Colon (tissue), 2 donors: ENCODE data around the gene LRRC2.
"Not testable (repeated sequence)": the region's sequence is repeated elsewhere in the genome, so short reads cannot be mapped to it uniquely, and the experiment has no call there.

ENCODE experiments used
- FAIRE-seq: peaks from 2 replicates; lab custom pipeline; 2012; peaks lifted over from hg19 to GRCh38; lab: Jason Lieb, UNC
- donor health status: control.
- donor health status: control.

Gene LRRC2

DNA sequence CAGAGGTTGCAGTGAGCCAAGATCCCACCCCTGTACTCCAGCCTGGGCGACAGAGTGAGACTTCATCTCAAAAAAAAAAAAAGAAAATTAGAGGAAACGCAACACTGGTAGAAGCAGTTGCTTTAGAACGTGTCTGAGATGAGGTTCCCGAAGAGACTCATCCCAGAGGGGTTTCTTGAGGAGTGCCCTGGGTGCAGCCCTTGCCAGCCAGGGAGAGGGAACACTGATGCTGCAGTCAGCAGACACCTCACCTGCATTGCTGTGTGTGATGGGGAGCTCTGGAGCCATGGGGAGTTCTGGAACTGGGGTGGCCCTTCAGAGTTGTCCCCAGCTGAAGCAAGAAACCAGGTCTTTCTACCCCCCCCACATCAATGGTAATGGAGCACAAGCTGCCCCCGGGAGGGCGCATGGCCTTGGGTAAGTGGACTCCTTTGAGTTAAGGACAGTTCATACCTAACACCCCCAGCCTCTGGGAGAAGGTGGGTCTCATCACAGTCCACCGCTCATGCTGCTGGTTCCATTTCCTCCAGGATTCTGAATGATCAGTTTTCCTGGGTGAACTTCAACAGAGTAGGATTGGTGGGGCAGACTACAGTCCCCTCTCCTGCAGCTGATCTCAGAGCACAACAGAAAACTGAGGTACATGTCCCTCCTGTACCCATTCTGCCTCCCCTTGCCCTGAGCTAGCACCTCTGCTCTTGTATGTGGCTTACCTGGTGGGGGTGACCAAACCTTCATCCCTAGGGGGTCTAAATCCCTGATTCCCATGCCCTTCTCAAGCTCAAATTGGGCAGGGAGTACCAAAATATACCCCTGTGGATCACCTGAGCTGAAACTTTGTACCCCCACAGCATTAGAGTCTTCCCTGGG, 18.7 kb upstream of the LRRC2 start:
- no peak for FAIRE-seq

DNA sequence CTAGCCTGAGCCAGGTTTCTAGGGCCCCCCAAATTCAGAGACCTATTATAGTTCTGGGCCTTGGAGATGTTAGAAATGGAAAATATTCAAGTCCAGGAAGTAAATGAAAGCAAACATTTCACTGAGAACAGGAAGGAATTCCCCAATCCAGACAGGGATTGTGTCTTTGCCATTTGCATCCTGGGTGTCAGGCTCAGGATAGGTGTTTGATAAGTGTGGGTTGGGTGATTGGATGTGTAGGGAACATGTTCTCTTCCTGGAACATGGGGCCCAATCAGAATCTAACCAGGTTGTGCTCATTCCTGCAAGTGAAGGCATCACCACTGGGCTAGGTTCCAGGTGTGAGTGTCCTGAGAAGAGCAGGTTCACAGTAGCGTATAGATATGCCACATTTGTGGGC, 14.6 kb upstream of the LRRC2 start:
- no peak for FAIRE-seq

DNA sequence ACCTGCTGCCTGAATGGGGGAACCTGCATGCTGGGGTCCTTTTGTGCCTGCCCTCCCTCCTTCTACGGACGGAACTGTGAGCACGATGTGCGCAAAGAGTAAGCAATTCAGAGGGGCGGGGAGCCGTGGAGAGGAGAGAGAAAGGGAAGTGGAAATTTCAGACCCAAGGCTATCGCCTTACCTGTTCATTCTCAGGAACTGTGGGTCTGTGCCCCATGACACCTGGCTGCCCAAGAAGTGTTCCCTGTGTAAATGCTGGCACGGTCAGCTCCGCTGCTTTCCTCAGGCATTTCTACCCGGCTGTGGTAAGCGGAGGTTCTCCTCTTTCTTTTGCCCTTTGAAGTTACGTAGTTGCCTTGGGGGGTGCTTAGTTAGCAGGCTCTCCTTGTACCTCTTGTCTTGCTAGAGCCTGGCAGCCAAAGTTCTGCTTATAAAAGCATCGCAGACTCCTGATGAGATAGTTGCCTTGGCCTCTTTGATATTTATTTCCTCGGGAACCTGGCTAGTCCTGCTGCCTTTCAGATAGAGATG, 13.7 kb upstream of the LRRC2 start:
- FAIRE-seq: no peak

DNA sequence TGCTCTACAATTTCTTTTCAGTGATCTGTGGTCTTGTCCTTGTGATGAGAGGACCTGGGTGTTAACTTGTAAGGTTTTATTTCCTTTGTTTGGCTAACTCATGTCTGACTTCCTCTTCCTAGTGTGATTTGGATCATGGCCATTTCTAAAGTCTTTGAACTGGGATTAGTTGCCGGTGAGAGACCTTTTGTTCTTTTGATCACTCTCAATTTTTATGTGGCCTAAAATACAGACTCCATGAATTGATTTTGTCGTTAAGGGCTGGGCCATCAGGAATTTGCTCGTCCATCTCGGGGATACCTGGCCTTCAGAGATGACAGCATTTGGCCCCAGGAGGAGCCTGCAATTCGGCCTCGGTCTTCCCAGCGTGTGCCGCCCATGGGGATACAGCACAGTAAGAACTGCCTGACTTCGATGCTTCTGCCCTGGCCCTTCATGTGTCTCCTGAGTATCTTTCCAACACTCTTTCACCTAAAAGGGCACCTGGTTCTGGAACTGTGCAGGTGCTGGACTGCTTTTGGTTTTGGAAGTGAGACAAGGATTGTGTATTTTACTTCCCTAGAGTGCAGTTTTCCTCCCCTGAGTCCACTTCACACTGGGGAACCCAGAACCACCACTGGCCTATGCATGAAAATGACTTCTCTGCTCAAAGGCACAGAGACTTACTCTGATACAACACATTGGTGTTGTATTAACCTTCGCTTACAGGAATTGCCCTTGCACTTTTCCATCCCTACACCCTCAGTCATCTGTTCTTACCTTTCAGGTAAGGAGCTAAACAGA, 13.1 kb upstream of the LRRC2 start:
- FAIRE-seq: no peak

DNA sequence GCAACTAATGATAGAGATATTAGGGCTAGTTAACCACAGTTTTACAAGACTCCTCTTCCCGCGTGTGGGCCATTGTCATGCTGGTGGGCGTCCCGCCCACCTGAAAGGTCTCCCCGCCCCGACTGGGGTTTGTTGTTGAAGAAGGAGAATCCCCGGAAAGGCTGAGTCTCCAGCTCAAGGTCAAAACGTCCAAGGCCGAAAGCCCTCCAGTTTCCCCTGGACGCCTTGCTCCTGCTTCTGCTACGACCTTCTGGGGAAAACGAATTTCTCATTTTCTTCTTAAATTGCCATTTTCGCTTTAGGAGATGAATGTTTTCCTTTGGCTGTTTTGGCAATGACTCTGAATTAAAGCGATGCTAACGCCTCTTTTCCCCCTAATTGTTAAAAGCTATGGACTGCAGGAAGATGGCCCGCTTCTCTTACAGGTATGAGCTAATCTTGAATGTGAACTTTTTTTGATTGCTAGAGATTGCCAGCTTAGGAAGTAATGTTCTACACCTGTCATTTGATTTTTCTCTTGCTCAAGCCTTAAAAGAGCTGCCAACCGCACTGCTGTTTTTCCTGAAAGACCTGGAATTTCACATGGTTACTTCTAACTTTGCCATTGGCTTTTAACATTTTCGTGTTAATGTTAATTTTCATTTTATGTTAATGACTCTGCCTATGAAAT, 11.6 kb upstream of the LRRC2 start:
- not testable (repeated sequence) for FAIRE-seq

DNA sequence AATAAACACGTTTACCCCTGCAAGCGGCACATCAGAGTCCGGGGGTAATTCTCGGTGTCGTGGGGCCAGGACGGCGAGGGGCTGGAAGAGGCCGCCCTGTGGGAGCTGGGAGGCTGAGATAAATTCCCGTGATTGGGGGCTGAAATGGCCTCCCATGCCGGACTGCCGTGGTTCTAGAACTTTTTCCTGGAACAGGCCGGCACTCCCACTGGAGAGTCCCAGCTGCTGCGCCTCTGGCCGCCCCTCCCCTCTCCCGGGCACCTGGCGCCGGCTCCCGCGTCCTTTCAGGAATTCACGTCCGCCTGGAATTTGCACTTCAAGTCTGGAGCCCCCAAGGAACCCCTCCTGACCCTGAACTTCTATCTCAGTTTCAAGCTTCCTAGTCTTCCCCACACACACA, 10.8 kb upstream of the LRRC2 start:
- no peak for FAIRE-seq

DNA sequence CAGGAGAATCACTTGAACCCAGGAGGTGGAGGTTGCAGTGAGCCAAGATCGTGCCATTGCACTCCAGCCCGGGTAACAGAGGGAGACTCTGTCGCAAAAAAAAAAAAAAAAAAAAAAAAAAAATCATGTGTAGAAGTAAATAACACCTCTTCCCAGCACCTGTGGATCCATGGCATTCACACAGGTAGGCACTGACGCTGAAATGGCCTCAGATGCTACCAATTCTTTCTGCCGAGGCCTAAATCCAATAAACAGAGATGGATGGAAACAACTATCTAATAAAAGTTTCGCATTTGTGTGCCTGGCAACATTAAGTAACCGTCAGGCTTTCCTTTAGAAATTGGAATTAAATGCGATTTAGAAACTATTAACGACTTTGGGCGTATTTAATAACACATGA, 10.3 kb upstream of the LRRC2 start:
- FAIRE-seq: no peak

DNA sequence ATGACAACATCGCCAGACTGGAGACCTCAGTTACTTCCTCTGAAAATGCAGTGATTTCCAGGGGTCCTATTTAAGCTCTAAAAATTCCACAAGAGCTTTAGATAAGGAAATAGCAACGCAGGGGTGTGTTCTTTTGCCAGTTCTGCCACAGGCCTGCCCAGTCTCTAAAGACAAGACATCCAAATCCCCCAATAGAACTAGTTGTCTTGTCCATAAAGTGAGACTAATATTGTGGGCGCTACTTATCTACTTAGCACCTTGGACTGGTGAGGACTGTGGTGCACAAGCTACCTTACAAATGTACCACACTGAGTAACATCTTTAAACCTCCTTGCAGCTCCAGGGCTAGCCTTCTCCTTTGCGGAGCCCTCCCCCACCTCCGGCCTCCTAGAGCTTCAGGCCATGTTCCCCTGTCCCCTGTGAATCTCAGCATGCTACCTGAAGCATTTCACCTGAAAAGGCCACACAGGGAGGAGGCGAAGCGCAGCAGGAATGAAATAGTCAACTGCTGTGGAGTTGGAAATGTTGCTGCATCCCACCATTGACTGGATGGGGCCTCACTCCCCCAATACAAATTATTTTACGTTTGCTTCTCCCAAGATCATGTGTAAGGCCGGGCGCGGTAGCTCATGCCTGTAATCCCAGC, 9.6 kb upstream of the LRRC2 start:
- FAIRE-seq: no peak

DNA sequence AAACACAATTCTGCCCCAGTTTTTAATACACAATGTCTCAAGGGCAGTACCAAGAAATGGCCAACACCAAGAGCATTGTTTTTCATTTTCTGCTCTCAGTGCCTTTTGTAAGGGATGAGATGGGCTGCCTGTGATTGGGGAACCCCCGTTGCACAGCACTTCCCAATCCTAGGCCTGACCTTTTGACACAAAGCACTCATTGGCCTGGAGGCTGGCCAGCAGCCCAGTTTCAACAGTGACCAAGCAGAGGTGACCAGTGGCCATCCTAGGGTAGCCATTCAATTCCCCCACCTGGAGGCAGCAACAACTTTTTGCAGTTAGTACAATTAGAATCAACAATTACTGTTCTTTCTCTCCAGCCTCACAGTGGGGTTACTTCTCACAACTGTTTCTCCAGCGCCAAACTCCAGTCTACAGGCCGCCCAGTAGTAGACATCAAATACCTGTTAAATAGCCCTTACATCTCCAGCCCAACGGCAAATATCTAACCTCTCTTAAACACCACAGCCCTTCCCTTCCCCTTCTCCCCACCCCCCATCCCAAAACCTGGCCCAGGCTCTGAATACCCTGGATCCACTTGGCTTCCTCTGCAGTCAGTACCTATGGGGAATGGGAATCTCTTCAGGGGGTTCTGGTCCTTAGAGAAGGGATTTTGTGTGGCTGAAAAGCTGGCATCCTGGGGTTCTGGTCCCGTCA, 8.9 kb upstream of the LRRC2 start:
- FAIRE-seq: no peak

DNA sequence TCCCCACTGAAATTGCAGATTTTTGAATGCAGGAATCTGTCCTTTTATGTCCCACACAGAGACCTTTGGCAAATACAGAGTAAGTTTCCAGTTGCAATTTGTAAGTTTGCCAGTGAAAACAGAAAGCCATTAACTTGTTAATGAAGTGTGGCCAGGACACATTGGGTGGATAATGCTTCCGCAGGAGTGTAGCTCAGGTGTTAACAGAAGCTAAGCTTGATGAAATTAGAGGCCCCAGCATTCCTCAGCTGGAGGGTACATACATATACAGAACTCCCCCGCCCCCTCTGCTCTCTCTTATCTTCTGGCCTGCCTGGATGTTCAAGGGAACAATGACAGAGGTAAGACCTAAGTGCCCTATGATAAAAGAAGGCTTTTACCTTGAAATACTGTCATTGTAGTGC, 8.1 kb upstream of the LRRC2 start:
- no peak for FAIRE-seq

DNA sequence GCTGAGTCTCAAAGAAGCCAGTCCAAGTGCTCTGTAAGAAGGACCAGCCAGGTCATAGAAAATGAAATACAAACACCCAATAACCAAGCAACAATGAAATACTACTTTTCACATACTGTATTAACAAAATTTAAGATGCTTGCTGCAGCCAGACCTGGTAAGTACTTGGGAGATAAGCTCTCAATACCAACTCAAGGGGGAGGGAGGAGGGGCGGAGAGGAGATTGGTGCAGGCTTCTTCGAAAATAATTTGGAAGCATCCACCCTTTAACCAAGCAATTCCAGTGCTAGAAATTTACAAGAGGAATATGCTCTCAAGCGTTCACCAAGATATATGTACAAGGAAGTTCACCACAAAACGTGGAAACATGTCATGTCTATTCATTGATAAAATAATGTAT, 7.6 kb upstream of the LRRC2 start:
- FAIRE-seq: no peak

DNA sequence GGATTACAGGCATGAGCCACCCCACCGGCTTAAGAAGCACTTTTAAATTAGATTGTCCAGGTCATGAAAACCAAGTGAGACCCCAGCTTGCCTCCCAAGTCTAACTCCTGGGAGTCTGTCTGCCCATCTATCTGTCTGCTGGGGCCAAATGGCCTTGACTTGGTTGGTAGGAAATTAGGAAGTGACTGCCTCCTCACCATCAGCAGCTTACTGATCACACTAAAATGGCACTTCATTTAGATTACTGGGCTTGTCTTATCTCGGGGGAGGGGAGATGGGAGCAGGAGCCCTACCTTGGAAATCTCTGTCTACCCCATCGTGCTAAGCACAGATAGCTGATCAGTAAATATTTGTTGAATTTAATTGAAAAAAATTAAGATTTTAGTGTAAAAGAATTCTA, 5.6 kb upstream of the LRRC2 start:
- no peak for FAIRE-seq

DNA sequence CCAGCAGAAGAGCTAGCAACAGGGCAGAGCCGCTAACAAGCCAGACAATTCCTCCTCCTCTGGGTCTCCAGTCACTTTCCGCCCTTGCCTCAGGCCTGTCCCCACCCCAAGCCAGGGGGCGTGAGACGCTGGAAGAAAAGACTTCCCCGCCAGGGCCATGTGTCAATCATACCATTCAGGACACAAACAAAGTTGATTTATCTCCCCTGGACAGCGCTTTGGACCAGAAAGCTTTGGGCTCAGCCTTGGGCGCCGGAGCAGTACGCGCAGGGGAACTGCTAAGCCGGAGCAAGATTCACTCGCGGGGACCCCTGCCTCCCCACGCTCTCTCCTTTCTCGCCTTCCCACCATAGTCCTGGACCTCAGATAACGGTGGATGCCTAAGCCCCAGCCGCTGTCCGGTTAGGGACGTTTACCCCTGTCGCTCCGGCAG, 479 bp downstream of the LRRC2 start:
- no peak for FAIRE-seq

DNA sequence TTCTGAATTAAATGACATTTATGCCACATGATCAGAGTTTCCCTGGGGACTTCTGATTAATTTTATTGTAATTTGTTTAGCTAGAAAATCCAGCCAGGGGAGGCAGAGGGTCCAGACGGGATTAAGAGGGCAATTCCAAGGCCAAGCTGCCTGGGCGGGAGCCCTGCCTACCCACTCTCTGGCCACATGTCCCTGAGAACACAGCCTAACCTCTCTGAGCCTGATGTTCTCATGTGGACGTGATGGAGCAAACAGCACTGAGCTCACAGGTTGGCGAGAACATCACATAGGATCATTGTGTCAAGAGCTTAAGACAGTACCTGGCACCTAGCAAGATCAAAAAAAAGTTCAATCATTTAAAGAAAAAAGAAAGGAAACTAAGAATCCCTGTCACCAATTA, 1.0 kb downstream of the LRRC2 start:
- no peak for FAIRE-seq

DNA sequence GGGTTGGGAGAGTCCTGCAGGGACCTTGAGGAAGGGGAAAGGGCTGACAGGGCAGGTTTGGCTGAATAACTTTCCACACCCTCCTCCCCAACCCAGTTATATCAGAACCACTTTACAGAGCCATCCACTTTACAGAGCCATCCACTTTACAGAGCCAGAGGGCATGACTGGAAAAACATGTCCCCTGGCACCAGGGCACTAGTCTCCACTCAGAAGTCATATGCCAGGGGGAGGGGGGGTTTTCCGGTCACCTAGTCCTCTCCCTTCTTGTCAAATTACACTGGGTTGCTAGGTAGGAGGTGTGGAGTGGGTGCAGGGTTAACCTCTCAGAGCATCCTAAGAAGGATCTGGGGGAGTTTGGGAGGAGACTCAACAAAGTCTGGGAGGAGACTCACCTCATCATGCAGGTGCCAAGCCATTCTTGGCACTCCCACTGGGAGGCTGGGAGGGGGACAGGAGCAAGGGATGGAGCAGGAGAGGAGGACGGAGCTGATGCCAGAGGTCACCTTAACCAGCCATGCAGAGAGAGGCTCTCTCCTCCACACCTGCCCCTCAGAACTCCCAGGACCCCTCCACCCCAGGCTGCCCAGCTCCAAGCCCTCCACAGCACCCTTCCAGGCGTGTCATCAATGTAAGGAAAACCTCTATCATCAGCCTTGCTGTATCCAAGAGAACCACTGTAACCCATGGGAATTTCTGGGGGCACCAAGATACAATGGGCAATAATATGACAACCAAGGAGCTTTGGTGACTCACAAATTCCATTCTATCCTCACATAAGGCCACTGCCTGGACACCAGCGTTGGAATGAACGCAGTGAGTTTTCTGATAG, 1.7 kb downstream of the LRRC2 start:
- FAIRE-seq: no peak

DNA sequence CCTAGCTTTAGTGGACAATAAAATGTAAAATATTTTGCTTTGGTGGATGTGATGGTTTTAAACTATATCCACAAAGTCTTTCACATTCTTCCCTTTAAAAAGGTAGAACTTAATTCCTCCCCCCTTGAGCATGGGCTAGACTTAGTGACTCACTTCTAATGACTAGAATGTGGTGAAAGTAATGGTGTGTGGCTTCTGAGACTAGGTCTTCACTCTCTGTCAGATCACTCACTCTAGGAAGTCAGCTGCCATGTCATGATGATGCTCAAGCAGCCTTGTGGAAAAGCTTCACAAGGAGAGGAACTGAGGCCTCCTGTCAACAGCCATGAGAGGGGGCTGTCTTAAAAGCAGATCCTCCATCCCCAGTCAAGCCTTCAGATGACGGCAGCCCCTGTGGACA, 4.2 kb downstream of the LRRC2 start:
- FAIRE-seq: no peak

DNA sequence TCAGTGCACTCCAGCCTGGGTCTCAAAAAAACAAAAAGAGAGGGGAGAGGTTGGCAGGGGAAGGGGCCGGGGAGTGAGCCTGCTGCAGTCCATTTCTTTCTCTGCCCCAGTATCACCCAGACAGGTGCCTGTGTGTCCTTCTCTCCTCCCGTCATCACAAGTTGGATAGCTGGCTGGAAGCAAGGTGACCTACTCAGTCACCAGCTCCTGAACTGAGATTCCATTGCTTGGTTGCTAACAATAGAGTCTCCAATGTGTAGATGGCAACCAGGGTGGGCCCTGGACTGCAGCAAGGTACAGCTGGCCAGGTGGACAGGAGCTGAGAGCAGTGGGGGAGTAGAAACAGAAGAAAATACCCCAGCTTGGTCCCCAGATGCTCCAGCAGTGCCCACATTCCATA, 4.6 kb downstream of the LRRC2 start:
- no peak for FAIRE-seq

DNA sequence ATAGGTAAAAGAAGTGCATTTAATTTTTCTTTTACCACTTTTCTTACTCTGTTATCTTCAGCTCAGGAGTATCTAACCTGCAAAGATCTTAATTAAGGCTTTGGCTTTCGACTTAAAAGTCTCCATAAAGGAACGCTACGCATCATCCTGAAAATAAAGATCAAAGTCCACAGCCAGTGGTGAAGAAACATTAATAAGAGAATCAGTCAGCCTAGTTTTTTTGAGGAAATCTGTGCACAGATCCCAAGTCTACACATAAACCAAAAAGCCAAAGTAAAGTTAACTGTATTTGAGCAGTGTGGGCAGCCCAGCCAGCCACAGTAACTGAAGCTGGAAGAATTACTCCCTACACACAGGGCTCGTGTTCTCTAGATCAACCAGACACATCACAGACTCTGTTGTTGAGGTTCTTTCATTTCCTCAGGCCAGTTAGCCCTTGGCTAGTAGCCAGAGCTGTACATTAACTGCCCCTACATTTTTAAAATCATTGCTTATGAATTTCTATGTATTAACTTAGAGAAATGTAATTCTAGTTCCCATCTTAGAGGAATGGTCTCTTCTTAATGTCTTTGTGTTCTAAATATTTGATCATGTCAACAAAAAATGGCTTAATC, 6.9 kb downstream of the LRRC2 start:
- FAIRE-seq: no peak

DNA sequence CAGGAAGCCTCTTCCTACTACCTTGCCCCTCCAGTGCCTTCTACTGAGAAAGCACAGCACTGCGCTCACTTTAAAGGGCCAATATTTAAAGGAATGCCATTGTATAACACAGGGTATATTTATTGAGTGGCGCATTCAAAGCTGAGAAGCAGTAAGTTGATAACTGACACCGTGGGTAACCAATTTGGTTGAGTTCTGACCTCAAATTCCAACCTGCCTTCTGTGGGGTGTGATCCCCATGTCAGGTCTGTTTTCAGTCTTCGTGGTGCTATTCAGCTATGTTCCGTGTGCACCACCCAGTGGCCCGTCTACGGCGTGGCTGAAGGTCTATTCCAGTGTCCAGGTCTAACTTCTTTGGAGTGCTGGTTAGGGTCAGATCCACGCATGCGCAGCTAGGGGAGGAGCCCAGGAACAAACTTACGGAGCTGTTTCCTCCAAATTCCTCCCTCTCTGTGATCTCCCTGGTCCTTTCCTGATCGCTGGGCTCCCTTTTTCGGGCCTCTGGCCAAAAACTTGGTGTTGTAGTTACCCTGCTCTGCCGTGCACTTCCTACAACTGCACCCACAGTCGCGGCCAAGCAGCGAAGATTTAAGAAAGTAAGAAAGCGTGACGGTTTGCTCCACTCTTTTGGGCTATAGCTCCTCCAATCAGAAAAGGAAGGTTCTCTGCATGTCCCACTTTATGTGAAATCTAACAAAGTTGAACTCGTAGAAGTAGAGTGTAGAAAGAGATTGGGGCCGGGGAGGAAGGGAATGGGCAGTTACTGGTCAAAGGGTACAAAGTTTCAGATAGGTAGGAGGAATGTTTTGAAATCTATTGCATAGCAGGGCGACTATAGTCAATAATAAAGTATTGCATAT, 7.7 kb downstream of the LRRC2 start:
- no peak for FAIRE-seq
